NCI-H2227 treated with DMSO at 0.1 percent for 48 hours (cell line): ENCODE data around the gene KLHL1.

Source experiments
- DNase-seq: peaks from one replicate; lab custom pipeline; 2025; lab: John Stamatoyannopoulos, UW

KLHL1 gene

DNA sequence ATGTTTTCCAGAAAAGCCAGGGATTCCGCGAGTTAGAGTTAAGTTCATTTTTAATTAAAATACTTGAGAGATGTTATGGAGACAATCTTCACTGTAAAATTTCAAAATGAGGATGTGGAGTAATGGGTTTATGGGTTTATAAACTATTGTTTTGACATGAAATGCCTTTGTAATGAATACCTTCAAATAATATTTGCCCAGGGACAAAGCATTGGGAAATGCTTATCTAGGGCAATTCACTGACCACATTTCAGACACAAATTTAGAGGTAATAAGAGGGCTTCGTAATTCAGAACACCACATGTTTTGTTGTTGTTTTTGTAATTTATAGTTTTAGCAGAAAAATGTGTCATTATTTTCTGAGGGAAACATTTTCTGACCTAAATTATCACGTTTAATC, 241.7 kb downstream of the KLHL1 start:
- DNase-seq = no peak

GRCh38 chr13:69857183-69857821, 250.9 kb downstream of the KLHL1 start:
- peak; percentile 30 for DNase-seq

- no peak for DNase-seq
These were observed 251.9 kb downstream of the KLHL1 start for GRCh38 chr13:69856331-69856730.

- DNase-seq = no peak
These were observed 279.7 kb downstream of the KLHL1 start for GRCh38 chr13:69828527-69828926.

- no peak for DNase-seq
These were observed 288.1 kb downstream of the KLHL1 start for GRCh38 chr13:69820180-69820579.

GRCh38 chr13:69817333-69817869, 290.9 kb downstream of the KLHL1 start:
- no peak for DNase-seq

- no peak for DNase-seq
These were observed 299.1 kb downstream of the KLHL1 start for GRCh38 chr13:69809152-69809551.

- DNase-seq = no peak
These were observed 312.0 kb downstream of the KLHL1 start for GRCh38 chr13:69796256-69796655.

DNA sequence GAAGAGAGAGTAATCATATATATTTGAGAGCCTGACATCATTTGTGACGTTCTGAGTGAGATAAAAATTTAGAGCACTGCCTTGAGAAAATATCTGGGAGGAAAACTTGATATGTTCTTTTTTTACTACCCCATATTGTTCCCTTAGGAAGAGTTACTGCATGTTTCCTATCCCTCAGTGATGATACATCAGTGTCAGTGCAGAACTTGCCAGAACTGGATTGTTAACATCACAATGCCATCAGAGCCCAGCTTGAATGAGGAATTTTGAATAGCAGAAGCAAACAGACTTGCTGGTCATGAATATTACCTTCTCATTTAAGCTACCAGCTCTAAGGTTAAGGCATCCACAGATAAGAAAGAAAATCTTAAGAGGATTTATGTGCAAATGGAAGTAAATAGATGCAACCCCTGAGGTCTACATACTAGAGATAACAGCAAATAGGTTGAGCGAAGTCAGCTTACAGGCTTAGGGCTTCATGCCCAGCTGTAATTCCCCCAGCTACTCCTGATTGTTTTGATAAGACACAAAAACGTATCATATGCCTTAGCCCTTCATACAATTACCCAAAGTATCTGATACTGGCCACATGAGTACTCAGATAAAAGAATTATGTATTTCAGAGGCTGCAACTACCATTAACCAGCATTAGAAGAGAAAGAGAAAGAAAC, 314.3 kb downstream of the KLHL1 start:
- DNase-seq = no peak

DNA sequence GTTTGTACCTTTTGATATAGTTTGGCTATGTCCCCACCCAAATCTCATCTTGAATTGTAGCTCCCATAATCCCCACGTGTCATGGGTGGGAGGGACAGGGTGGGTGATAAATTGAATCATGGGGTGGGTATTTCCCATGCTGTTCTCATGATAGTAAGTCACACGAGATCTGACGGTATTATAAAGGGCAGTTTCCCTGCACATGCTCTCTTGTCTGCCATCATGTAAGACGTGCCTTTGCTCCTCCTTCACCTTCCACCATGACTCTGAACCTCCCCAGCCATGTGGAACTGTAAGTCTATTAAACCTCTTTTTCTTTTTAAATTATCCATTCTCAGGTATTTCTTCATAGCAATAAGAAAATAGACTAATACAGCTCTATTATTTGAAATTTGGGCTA, 331.3 kb downstream of the KLHL1 start:
- no peak for DNase-seq

GRCh38 chr13:69769608-69770007, 338.6 kb downstream of the KLHL1 start:
- no peak for DNase-seq

DNA sequence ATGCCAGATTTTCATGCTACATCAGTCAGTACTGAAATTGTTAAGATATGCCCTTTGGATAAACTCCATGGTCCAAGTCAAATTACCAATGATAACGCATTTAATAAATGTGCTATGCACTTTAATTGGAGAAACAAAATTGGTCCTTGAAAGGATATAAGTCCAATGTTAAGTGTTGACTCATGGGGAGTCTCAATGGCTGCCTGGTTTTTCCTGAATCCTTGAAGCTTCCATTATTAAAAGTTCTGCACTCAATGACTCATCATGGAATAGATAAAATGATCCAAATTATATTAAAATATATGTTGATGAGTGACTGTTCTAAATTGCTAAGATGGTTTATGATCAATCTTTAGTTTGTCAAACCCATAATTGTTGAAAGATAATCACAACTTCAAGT, 346.7 kb downstream of the KLHL1 start:
- DNase-seq = no peak

DNA sequence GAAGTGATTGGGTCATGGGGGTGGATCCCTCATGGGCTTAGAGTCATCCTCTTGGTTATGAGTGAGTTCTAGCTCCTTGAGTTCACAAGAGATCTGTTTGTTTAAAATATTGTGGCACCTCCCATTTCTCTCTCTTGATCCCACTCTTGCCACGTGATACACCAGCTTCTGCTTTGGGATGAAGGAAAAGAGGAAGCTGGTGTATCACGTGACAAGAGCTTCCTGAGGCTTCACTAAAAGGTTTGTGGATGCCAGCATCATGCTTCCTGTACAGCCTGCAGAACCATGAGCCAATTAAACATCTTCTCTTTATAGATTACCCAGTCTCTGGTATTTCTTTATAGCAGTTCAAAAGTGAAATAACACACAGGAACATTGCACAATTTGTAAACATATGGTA, 353.2 kb downstream of the KLHL1 start:
- no peak for DNase-seq

DNA sequence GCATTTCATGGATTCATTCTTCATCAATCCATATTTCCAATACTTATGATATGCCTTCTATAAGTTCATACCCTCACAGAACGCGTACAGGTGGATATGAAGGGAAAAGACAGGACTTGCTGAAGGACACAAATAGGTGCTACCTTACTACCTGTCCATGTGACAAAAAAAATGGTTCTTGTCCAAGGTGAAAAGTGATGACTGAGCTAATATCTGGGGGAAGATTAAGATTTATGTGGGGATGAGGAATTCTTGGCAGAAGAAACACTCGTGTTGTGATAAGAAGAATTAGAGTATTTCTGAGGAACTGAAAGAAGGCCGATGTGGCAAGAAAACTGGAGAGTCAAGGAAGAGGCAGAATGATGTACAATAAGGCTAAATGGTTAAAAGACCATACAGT, 357.0 kb downstream of the KLHL1 start:
- no peak for DNase-seq

DNA sequence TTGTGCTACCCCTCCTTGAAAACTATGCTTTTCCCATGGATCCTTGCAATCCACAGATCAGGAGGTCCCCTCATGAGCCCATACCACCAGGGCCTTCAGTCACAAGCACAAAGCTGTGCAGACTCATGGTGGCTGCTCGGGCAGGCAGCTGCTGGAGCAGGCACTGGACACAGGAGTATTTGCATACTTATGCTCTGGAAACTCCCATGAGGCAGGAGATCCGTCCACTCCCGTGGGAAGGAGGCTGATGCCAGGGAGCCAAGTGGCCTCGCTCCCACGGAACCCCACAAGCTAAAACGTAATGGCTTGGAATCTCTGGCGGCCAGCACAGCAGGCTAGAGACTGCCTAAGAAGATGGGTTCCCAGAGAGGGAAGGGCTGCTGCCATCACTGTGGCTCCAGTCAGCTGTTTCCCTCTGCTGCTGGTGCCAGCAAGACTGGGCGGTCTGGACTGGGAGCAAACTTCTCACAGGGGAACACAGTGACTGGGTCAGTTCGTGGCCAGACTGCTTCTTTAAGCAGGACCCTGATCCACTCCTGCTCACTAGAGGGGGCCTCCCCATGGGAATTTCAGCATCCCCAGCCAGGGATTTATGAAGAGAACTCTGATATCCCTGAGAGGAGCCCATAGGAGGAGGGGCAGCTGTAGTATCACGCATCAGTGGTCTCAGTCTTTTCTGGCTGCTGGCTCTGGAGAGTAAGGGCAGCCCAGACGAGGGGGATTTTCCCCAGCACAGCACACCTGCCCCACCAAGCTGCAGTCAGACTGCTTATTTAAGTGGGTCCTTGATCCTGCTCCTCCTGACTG, 370.9 kb downstream of the KLHL1 start:
- no peak for DNase-seq

GRCh38 chr13:69721631-69722030, 386.6 kb downstream of the KLHL1 start:
- DNase-seq = no peak

- no peak for DNase-seq
These were observed 387.8 kb downstream of the KLHL1 start for GRCh38 chr13:69720278-69720983.

DNA sequence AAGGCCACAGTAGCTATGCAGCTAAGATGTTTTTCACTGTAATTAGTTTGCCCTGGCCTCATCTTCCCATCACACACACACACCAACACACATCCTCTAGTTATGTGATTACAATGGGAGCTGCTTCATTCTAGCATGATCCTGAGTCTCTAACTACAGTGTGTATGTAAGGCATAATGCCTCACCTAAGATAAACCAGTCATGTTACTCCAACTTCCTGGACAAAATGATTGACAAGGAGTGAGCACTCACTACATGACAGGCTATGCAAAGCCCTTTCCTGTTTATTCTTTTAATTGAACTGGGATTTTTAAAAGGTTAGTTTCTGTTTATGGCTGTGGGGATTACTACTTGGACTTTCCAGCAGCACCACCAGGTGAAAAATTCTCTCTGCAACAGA, 401.4 kb downstream of the KLHL1 start:
- DNase-seq = no peak

GRCh38 chr13:69704311-69704710, 403.9 kb downstream of the KLHL1 start:
- DNase-seq = no peak

DNA sequence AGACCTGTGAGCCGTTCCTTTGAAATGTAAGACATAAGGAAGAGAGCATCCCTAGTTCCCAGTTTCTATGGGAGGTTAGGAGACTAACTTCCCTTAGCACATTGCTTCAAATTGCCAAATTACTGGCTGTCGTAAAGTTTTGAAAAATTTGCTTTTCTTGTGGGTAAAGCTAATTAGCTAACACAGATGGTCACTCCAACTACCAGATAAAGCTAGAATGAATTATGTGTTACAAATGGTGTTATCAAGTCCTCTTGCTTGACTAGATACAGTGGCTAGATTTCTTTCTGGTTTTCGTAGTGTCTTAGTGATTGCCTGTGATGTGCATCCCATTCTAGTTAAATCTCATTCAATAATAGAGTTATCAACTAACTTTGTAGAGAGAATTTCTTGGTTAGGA, 417.3 kb downstream of the KLHL1 start:
- no peak for DNase-seq

DNA sequence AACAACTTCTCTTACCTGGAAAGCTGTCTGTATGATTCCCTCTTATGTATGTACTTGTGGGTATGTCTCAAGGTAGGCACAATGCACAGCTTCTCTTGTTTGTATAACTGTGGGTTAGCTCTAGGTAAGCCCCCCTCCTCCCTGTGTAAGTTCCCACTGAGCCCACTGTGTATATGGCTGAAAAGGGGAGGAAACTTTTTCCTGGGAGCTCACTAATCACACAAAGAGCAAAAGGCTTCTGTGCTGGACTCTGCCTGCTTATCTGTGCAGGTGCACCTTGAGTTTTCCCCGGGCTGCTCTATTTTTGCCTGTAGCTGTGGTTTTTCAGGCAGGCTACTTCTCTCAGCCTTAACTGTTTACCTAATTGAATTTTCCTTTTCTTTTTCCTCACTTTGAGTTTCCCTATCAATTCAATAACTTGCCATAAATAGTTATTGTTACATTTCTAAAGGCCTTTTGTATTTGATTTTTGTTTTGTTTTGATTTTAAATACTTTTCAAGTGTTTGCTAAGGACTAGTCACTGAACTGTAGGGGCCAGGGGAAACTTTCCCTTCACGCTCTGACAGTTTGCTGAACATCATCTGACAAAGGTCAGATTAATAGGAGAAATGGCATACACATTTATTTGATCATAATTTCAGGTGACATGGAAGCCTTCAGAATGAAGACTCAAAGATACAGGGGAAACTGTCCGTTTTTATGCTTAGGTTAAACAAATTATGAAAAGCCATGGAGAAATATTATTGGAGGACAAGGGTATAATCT, 424.1 kb downstream of the KLHL1 start:
- no peak for DNase-seq

DNA sequence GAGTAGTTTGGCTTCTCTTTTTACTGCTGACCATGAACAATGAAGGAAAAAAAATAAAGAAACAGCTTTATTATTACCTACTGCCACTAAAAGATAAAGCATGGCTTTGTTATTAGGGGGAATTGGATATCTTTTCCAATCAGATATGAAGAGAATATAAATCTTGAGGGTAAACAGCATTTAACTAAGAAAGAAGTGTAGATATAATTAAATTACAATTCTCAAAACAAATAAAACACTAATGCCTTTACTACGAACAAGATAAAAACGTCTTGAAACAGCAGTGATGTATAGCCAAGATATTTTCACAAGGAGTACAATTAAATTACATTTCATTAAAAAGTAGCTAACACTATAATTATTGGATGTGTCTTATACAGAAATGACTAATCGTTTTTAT, 426.5 kb downstream of the KLHL1 start:
- DNase-seq = no peak
